ENCODE results near the gene FGFBP1.
"Not testable (repeated sequence)": the region's sequence is repeated elsewhere in the genome, so short reads cannot be mapped to it uniquely, and the experiment has no call there.

The FGFBP1 gene

GRCh38 chr4:15944895-15945294, 6.4 kb upstream of the FGFBP1 start:
- DNase-seq = no peak

DNA sequence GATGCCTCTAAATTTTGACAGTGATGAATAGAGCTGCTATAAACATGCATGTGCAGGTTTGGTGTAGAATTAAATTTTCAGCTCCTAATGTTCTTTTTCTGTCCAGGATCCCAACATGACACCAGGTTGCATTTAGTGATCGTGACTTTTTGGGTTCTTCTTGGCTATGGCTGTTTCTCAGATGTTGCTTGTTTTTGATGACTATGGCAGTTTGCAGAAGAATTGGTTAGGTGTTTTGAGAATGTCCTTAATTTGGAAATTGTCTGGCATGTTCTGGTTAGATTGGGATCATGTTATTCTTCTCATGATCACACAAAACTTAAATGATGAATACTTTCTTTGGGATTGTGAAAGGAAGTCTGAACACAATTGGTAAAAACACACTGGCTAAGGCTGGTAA, 3.7 kb upstream of the FGFBP1 start:
- no peak for DNase-seq

- no peak for DNase-seq
Observed at GRCh38 chr4:15938182-15938581, 358 bp downstream of the FGFBP1 start.

GRCh38 chr4:15936495-15936894, 2.0 kb downstream of the FGFBP1 start:
- DNase-seq = no peak

DNA sequence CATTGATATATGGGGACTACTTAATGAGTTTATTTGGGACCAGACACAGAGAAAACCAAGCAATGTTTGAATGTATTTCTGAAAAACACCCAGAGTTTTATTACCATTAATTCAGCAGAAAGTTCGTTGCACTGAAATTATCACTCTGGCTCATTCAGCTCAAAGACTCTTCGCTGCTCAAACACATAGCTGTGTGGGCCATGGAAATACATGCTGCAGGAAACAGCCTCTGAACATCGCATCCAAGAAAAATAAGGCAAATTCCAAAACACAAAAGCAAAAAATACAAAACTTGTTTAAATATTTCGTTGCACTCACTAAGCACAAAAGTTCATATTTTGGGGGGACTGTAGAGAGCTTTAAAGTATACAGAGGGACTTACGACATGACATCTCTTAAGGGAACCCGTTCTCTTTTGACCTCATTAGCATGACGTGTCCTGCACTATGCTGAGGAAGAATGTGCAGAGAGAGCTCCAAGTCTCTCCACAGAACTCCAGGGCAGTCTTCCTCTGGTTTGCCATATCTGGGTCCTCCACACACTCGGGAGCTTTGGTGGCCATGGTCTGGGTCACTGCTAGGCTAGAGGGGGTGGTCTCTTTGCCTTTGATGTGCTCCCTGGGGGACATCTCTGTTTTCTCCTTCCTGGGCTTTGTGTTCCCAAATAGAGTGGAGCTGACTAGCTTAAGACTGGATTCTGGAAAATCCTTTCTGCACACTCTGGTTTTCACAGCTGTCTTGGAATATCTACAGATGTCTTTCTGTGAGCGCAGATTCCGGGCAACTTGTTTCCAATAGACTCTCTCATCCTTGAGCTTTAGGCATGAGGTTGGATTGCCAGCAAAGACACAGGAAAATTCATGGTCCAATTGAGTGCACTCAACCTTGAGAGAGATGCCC, 2.8 kb downstream of the FGFBP1 start:
- no peak for DNase-seq

DNA sequence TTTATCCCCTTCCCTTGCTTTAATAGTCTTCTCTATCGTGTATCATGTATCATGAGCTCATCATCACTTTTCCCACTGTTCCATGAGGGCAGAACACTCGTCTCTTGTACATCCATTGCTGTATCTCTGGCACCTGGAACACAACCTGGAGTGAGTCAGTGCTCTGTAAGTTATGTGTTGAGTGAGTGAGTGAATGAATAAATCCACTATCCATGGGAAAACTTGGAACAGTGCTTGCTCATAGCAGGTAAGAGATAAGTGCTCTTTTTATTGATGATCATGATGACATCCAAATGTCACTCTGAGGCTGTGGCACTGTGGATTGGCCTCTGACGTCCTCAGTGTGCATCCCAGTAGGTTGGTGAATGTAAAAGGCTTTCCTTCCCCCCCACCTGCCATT, 4.3 kb downstream of the FGFBP1 start:
- DNase-seq = no peak

DNA sequence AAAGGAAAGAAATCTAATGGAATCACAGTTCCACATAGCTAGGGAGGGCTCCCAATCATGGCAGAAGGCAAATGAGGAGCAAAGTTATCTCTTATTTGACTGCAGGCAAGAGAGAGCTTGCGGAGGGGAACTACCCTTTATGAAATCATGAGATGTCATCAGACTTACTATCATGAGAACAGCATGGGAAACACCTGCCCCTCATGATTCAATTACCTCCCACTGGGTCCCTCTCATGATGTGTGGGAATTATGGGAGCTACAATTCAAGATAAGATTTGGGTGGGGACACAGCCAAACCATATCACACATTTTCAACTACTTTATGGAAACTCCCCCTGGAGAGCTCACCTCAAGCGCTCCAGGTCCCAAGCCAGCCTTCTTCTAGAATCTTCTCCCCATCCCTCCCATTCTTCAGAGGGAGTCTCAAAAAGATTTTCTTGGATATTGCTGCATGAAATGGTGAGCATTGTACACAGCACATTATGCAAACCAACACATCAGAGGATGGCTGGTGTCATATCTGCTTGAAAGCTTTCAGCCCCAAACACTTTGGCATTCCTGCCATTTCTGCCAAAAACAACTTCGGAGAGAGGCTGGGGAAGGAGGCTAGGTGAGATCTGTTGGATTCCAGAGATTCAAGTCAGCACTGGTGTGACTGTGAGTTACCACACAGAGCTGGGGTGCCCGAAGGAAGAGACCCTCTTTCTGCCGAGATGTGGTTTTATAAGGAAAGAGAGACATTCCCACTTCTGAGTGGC, 6.9 kb downstream of the FGFBP1 start:
- DNase-seq = no peak

GRCh38 chr4:15930314-15930713, 8.2 kb downstream of the FGFBP1 start:
- DNase-seq = no peak

DNA sequence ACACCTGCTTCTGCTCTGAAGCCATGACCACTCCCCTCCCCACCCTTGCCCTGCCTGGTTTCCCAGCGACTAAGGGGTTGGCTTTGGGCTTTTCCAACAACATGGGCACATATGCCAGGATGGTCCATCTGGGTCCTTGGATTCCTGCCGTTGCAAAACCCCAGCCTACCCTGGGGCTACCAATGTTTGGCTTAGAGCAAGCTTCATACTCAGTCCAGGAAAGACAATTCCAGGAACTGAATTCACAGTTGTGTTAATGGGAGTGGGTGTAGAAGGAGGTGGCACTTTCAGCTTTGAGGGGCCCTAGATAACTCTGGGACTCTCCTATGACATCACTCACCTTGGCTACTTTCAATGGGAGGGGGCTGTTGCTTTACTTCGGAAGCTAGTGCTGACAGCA, 9.0 kb downstream of the FGFBP1 start:
- DNase-seq = no peak

- DNase-seq = no peak
Observed at GRCh38 chr4:15928883-15929282, 9.7 kb downstream of the FGFBP1 start.

- DNase-seq = no peak
Observed at GRCh38 chr4:15926486-15926885, 12.1 kb downstream of the FGFBP1 start.

DNA sequence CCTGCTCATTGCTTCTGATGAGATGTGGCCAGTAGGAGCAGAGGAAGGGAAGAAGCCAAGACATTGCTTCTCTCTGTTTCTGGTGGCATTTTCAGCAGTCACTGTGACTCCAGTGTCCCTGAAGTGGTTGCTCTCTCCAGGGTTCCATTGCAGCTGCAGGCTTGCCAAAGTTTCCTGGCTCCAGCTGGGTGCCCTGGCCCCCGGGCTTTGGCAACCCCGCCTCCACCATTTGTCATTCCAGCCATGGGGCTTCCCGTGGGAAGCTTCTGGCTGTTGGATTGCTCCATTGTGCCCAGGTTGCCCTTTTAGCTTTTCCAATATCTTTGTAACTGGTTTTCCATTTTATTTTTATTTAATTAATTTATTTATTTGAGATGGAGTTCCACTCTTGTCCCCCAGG, 12.7 kb downstream of the FGFBP1 start:
- no peak for DNase-seq

DNA sequence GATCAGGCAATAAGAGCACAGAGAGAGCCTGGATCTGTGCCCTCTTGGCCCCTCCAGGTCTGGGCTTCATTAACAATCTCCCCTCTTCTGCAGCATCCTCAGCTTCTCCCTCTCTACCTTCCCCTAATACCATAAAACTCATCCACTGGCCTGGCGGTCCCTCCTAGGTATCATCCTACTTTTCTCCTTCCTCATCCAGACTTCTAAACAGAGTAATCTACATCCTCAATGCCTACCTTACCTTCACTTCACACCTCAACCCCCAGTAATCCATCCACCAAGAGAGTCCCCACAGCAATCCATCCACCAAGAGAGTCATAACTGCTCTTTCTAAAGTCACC, 17.0 kb downstream of the FGFBP1 start:
- no peak for DNase-seq

DNA sequence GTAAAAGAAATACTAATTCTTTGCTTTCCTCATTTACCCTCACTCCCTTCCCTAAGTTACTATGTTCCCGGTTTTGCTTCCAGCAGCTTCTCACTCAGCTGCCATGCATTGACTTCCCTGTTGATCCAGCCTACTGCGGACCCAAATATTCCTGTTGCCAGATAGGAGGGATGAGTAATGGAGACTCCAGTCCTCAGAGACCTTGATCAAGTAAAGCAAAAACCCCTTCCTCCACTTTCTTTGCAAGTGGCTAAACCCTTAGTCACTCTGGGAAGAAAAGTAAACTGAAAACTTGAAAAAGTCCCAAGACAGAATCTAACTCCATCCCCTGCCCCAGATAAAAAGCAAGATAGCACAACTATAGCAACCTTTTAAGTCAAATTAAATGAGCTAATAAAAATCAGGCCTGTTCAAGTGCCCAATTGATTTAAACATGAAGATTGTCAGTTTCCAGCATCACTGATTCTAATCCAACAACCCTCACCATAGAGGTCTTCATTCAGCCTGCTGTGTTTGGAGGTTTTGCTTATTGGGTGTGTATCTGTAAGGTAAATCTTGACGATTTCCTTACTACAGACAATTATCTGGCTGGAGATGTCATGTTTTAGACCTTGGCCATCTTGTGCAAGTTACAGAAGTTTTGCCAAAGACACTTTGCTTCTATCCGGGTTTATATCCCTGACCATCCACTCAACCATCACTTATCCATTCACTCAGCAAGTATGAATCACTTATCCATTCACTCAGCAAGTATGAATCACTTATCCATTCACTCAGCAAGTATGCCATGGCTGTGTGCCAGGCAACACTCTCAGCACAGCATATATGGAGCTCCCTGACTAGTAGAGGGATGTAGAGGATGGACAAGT, 17.6 kb downstream of the FGFBP1 start:
- no peak for DNase-seq

DNA sequence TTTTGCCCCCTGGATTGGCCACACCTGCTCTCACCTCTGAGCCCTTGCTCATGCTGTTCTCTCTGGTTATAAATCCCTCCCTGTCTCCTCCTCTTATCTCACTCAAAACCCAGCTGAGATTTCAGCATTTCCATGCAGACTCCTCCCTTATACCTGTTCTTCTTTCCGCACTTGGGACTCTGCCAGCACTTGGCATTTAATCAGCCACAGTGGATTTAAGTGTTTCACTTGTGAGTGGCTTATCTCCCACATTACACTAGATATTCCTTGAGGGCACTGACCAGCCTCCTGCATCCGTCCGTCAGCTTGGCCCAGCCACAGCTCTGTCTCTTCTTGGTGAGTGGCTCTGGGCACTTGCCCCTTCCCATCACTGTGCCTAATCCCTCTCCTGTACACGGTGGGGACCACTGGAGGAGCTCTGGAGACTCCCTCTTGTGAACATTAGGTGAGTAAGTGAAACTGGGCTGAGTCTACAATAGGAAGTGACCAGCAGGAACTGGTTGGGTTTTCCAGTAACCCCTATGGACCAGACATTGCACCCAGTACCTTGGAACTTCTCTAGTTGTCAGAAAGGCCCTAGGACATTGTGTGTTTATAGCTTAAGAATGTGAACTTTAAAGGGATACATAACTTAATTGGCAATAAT, 19.9 kb downstream of the FGFBP1 start:
- DNase-seq = no peak

- DNase-seq = no peak
Observed at GRCh38 chr4:15917297-15917696, 21.2 kb downstream of the FGFBP1 start.

DNA sequence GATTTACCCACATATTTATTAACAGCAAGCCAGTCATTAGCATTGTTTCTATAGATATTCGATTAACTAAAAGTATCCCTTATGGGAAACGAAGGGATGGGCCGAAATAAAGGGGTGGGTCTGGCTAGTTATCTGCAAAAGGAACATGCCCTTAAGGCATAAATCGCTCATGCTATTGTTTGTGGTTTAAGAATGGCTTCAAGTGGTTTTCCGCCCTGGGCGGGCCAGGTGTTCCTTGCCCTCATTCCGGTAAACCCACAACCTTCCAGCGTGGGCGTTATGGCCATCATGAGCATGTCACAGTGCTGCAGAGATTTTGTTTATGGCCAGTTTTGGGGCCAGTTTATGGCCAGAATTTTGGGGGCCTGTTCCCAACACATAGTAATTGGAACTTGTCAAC, 22.2 kb downstream of the FGFBP1 start:
- DNase-seq = not testable (repeated sequence)

DNA sequence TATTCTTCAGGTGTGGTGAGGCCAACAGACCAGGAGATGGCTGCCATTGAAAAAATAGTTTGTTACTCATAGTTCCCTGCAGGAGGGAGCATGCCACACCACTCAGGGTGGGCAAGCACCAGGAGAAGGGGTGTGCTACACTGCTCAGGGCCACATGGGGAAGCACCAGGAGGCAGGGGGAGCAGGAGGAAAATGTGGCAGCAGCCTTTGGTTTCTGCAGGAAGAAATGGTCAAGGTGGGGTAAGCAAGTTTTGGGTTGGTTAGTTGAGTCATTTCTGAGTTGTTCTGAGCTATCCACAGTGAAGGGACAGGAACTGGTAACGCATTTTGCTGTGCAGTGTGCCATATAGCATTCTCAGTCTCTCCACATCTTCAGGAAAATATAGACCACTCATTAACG, 23.8 kb downstream of the FGFBP1 start:
- DNase-seq = no peak

- DNase-seq = no peak
Observed at GRCh38 chr4:15914291-15914690, 24.2 kb downstream of the FGFBP1 start.

DNA sequence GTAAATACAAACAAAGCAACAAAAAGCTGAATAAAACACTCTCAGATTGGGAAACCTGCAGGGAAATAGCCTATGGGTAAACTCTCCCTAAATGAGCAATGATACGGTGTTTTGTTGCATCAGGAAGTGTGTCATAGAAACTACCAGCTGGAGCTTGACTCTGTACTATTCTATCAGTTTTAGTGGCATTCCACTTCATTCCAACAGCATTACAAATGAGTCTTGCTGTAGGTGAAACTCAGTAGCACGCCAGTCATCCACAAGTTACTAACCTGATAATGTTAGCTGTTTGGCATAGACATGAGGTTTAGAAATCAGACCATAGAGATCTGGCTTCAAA, 24.9 kb downstream of the FGFBP1 start:
- DNase-seq = no peak

DNA sequence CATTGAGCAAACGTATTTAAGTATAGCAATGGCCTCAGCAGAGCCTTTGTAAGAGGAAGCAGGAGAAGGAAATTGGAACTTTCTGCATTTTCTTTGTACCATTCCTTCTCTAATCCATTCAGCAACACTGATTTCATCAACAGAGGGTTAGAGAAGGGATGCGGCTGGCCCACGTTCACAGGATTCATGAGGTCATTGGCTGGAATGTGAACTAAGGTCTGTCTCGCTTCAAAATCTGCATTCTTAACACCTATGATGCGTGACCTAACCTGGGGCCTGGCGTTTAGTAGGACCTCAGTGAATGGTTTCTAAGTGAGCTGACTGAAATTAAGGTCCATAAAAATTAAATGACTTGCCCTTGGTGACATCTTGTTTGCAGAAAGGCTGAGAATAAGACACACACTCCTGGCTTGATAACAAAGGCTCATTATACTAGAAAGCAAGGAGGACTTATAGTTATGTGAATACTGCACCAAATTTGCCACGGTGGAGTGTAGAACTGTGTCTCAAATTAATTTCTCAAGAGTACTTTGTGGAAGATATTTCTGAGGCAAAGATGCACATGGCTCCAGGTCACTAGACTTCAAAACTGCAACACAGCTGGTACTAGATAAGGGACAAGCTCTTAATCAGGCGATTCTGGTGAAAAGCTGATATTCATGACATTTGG, 25.4 kb downstream of the FGFBP1 start:
- no peak for DNase-seq

DNA sequence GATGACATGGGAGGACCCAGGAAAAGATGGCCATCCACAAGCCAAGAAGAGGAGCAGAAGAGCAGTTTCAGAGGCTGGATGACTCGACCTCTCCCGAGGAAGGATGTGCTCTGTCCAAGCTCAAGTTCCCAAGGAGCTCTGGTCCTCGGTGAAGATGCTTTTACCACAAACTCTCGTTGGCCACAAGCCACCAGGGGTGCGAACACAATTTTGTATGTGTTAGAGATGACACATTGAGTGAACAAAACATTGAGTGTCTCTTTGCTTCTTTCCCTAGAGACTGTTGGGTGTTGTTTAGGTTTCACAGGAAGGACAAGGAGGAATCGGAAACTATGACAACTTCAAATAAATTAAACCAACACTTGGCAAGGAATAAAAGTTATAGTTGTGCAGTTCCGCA, 26.3 kb downstream of the FGFBP1 start:
- no peak for DNase-seq
